WTC11 (cell line): ENCODE data around the gene MOSPD3. TPM values are rescaled to one million over a fixed set of nuclear protein-coding genes. Genes with fewer than 3 reads are reported as not detected.
A peak's percentile ranks its signal among the peaks of the same experiment; 100 is the strongest.

Source experiments
- ATAC-seq: fragments of 200-7000 bp; cut with Tn5 transposase; 2 replicates; pipeline ENCODE4 v1.10.0; 2021; ENCODE audit warnings: mild to moderate bottlenecking, moderate library complexity
- CTCF ChIA-PET: fragments of 300-600 bp; sonication (Branson Sonifier 250); formaldehyde crosslinking; loops from one replicate; lab custom pipeline; 2021; ENCODE audit warnings: antibody characterized with exemption; lab: Charles Lee
- POLR2A ChIA-PET: fragments of 350-600 bp; sonication (Branson Sonifier 250); formaldehyde crosslinking; loops from one replicate; lab custom pipeline; 2021; ENCODE audit warnings: antibody characterized with exemption; lab: Charles Lee
- DNase-seq: peaks from one replicate; pipeline ENCODE4 v3.0.0; 2021; ENCODE audit warnings: low spot score
- H3K27ac Mint-ChIP-seq: 2 replicates; pipeline ENCODE4 v1.8.0; 2021; ENCODE audit warnings: mixed read lengths
- H3K27me3 Mint-ChIP-seq: 2 replicates; pipeline ENCODE4 v1.8.0; 2021; ENCODE audit warnings: low read depth, mild to moderate bottlenecking, moderate library complexity, mixed read lengths
- H3K36me3 Mint-ChIP-seq: 2 replicates; pipeline ENCODE4 v1.8.0; 2021; ENCODE audit warnings: mixed read lengths
- H3K4me1 Mint-ChIP-seq: 2 replicates; pipeline ENCODE4 v1.8.0; 2022; ENCODE audit warnings: mixed read lengths
- H3K4me3 Mint-ChIP-seq: 2 replicates; pipeline ENCODE4 v1.8.0; 2021; ENCODE audit warnings: mild to moderate bottlenecking, moderate library complexity, mixed read lengths
- H3K9me3 Mint-ChIP-seq: 2 replicates; pipeline ENCODE4 v1.8.0; 2021; ENCODE audit warnings: mixed read lengths
- AFF4 ChIP-seq: sonication (generic); formaldehyde crosslinking; IDR thresholded peaks from 2 replicates; pipeline ENCODE4 v1.8.1; 2023; ENCODE audit warnings: mild to moderate bottlenecking, missing genetic modification reagents, borderline replicate concordance
- CREM ChIP-seq: sonication (generic); formaldehyde crosslinking; IDR thresholded peaks from 2 replicates; pipeline ENCODE4 v1.8.1; 2022; ENCODE audit warnings: mild to moderate bottlenecking, missing genetic modification reagents, moderate library complexity
- FOXJ3 ChIP-seq: sonication (generic); formaldehyde crosslinking; IDR thresholded peaks from 2 replicates; pipeline ENCODE4 v1.9.0; 2021; ENCODE audit warnings: missing genetic modification reagents, mild to moderate bottlenecking, borderline replicate concordance
- GABPB1 ChIP-seq: sonication (generic); formaldehyde crosslinking; IDR thresholded peaks from 2 replicates; pipeline ENCODE4 v1.8.1; 2023; ENCODE audit warnings: mild to moderate bottlenecking, missing genetic modification reagents
- HMGXB4 ChIP-seq: sonication (generic); formaldehyde crosslinking; IDR thresholded peaks from 2 replicates; pipeline ENCODE4 v1.8.1; 2023; ENCODE audit warnings: mild to moderate bottlenecking, moderate library complexity, missing genetic modification reagents
- JUN ChIP-seq: sonication (generic); formaldehyde crosslinking; IDR thresholded peaks from 2 replicates; pipeline ENCODE4 v1.8.0; 2023; ENCODE audit warnings: mild to moderate bottlenecking, missing genetic modification reagents
- MXD4 ChIP-seq: fragments of 250-450 bp; sonication (Bioruptor Pico); IDR thresholded peaks from 2 replicates; pipeline ENCODE4 v1.8.0; 2021; ENCODE audit warnings: mild to moderate bottlenecking, moderate library complexity, borderline replicate concordance
- MYBL2 ChIP-seq: sonication (generic); formaldehyde crosslinking; IDR thresholded peaks from 2 replicates; pipeline ENCODE4 v1.8.1; 2023; ENCODE audit warnings: mild to moderate bottlenecking, moderate library complexity, missing genetic modification reagents
- NFATC4 ChIP-seq: fragments of 250-450 bp; sonication (Bioruptor Pico); IDR thresholded peaks from 2 replicates; pipeline ENCODE4 v1.9.0; 2021; ENCODE audit warnings: mild to moderate bottlenecking
- NFE2L1 ChIP-seq: sonication (generic); formaldehyde crosslinking; IDR thresholded peaks from 2 replicates; pipeline ENCODE4 v1.8.1; 2023; ENCODE audit warnings: missing genetic modification reagents
- NR1H2 ChIP-seq: sonication (generic); formaldehyde crosslinking; IDR thresholded peaks from 2 replicates; pipeline ENCODE4 v1.9.0; 2021; ENCODE audit warnings: mild to moderate bottlenecking, moderate library complexity, missing genetic modification reagents
- SMAD4 ChIP-seq: sonication (generic); formaldehyde crosslinking; IDR thresholded peaks from 2 replicates; pipeline ENCODE4 v1.8.0; 2022; ENCODE audit warnings: mild to moderate bottlenecking, missing genetic modification reagents
- TCF7 ChIP-seq: sonication (generic); formaldehyde crosslinking; IDR thresholded peaks from 2 replicates; pipeline ENCODE4 v1.8.0; 2022; ENCODE audit warnings: mild to moderate bottlenecking, low read depth, missing genetic modification reagents, moderate library complexity
- TEAD1 ChIP-seq: sonication (generic); formaldehyde crosslinking; IDR thresholded peaks from 2 replicates; pipeline ENCODE4 v1.8.0; 2022; ENCODE audit warnings: mild to moderate bottlenecking, missing genetic modification reagents
- ZNF138 ChIP-seq: sonication (generic); formaldehyde crosslinking; conservative IDR thresholded peaks from 2 replicates; pipeline ENCODE4 v1.8.1; 2022; ENCODE audit warnings: mild to moderate bottlenecking, moderate library complexity, missing genetic modification reagents
- ZNF281 ChIP-seq: sonication (generic); formaldehyde crosslinking; IDR thresholded peaks from 2 replicates; pipeline ENCODE4 v1.8.0; 2023; ENCODE audit warnings: mild to moderate bottlenecking, missing genetic modification reagents
- ZNF423 ChIP-seq: fragments of 250-450 bp; sonication (Bioruptor Pico); IDR thresholded peaks from 2 replicates; pipeline ENCODE4 v2.1.2; 2022; ENCODE audit warnings: mild to moderate bottlenecking, moderate library complexity
- ZNF512 ChIP-seq: sonication (generic); formaldehyde crosslinking; IDR thresholded peaks from 2 replicates; pipeline ENCODE4 v1.8.1; 2022; ENCODE audit warnings: missing genetic modification reagents, borderline replicate concordance
- ZSCAN18 ChIP-seq: fragments of 250-450 bp; sonication (Bioruptor Pico); IDR thresholded peaks from 2 replicates; pipeline ENCODE4 v2.1.2; 2022; ENCODE audit warnings: mild to moderate bottlenecking, moderate library complexity
- total RNA-seq: library from RNA; stranded (reverse); gene quantifications from 3 replicates; pipeline ENCODE4 v1.2.3, GENCODE V29; 2021

MOSPD3 gene
- total RNA-seq, 1 experiment from 2014 or later, result 21.9 TPM

GRCh38 chr7:100641463-100641859 is 29.1 kb downstream of the MOSPD3 start, which contains the start of gene TFR2:
Gene TFR2 (minus strand): TSS chr7:100641552. CDS start chr7:100641509, 43 bp downstream.
- POLR2A ChIA-PET, result interaction anchor here (0.7 to 0.8 kb wide), 2 partner anchors 35 to 52 kb away, joined by 3 read pairs; no protein-coding TSS in a partner anchor
- no peak for DNase-seq

GRCh38 chr7:100641860-100642533 is 29.7 kb downstream of the MOSPD3 start:
- no peak overlapping the region for H3K27ac Mint-ChIP-seq
- H3K27me3 Mint-ChIP-seq, result no peaks in the 10 kb centered on the region; the same call in 1 of the 2 replicates
- H3K36me3 Mint-ChIP-seq, result no peaks in the 10 kb centered on the region
- no peak overlapping the region for H3K4me3 Mint-ChIP-seq
- H3K9me3 Mint-ChIP-seq, result no peaks in the 10 kb centered on the region
- peak; percentile 5; the same call in 1 of the 2 replicates for ATAC-seq
- DNase-seq, result no peak
- POLR2A ChIA-PET, result interaction anchor here (0.6 to 0.8 kb wide), 3 partner anchors 35 to 202 kb away, joined by 3 to 4 read pairs (median 3); no protein-coding TSS in a partner anchor
- CTCF ChIA-PET, result interaction anchor here (0.5 to 2.0 kb wide), 19 partner anchors 9 to 211 kb away, joined by 3 to 42 read pairs (median 4); partner anchors contain the start of genes ACTL6B, FBXO24, GNB2 and MOSPD3
- TF ChIP-seq ZNF512 (CRISPR knock-in tag) (no peak), SMAD4 (CRISPR knock-in tag) (no peak), TEAD1 (CRISPR knock-in tag) (no peak), NFE2L1 (CRISPR knock-in tag) (no peak), MYBL2 (CRISPR knock-in tag) (no peak), ZNF138 (CRISPR knock-in tag) (no peak), ZNF423 (CRISPR knock-in tag) (no peak), CREM (CRISPR knock-in tag) (no peak), GABPB1 (CRISPR knock-in tag) (no peak), HMGXB4 (CRISPR knock-in tag) (no peak), MXD4 (CRISPR knock-in tag) (no peak), NFATC4 (CRISPR knock-in tag) (no peak)
- peaks cover 11% of the 10 kb centered on the region for H3K4me1 Mint-ChIP-seq

More at GRCh38 chr7:100641463-100641859, 29.1 kb downstream of the MOSPD3 start, which contains the start of gene TFR2:
- Mint-ChIP-seq H3K27ac (no peak within 1 kb of the TSS), H3K9me3 (no peaks in the 10 kb centered on the region), H3K4me3 (no peak within 1 kb of the TSS), H3K36me3 (no peaks in the 10 kb centered on the region), H3K4me1 (peaks cover 11% of the 10 kb centered on the region), H3K27me3 (peaks cover 3% of the 10 kb centered on the region; the same call in 1 of the 2 replicates)
- no peak for ATAC-seq
- TF ChIP-seq GABPB1 (CRISPR knock-in tag) (0 out of 2 replicates have a peak, but pooled peaks have one; percentile 18), ZNF138 (CRISPR knock-in tag) (no peak)
- CTCF ChIA-PET, result interaction anchor here (0.6 to 2.0 kb wide), 10 partner anchors 9 to 158 kb away, joined by 3 to 42 read pairs (median 5); partner anchors contain the start of genes EPO, FBXO24, GNB2 and MOSPD3

- H3K27ac Mint-ChIP-seq, result no peak overlapping the region
- no peaks in the 10 kb centered on the region for H3K36me3 Mint-ChIP-seq
- peaks cover 14% of the 10 kb centered on the region for H3K4me1 Mint-ChIP-seq
- ChIA-PET CTCF (interaction anchor here (0.5 to 2.0 kb wide), 19 partner anchors 10 to 210 kb away, joined by 3 to 42 read pairs (median 4); partner anchors contain the start of genes ACTL6B, FBXO24, GNB2 and MOSPD3), POLR2A (interaction anchor here (0.8 kb wide), 1 partner anchor 53 kb away, joined by 3 read pairs; no protein-coding TSS in a partner anchor)
- no peak overlapping the region for H3K4me3 Mint-ChIP-seq
- DNase-seq, result peak; percentile 80
- peak; percentile 90 for ATAC-seq
- peaks cover under 1% of the 10 kb centered on the region; the same call in 1 of the 2 replicates for H3K27me3 Mint-ChIP-seq
- no peaks in the 10 kb centered on the region for H3K9me3 Mint-ChIP-seq
- TF ChIP-seq AFF4 (no peak), FOXJ3 (CRISPR knock-in tag) (no peak), TCF7 (CRISPR knock-in tag) (no peak), JUN (CRISPR knock-in tag) (no peak), NR1H2 (no peak), ZSCAN18 (no peak), ZNF281 (CRISPR knock-in tag) (no peak)
These were observed 30.2 kb downstream of the MOSPD3 start for GRCh38 chr7:100642534-100642907.
